OCI-LY7 (cell line): ENCODE results near the gene GCLM. TPM values are rescaled to one million over a fixed set of nuclear protein-coding genes. Genes with fewer than 3 reads are reported as not detected.

Experiments
- BruUV-seq: library from RNA; stranded (reverse); fragments of 400-500 nt; replicated peaks from 2 replicates; lab custom pipeline; 2021; lab: Mats Ljungman, UMichigan
- CTCF ChIA-PET: fragments of 300-600 bp; sonication (Branson Sonifier 250); formaldehyde crosslinking; loops from one replicate; lab custom pipeline; 2022; ENCODE audit warnings: antibody characterized with exemption; ENCODE audit not compliant: unreplicated experiment; lab: Charles Lee
- POLR2A ChIA-PET: fragments of 300-600 bp; sonication (Branson Sonifier 250); formaldehyde crosslinking; loops from one replicate; lab custom pipeline; 2022; ENCODE audit warnings: antibody characterized with exemption; lab: Charles Lee
- DNase-seq: peaks from one replicate; pipeline ENCODE4 v3.0.0-alpha.2; 2015; ENCODE audit warnings: low spot score
- H2AFZ ChIP-seq: fragments of 200-600 bp; sonication (generic), shearing (Covaris generic); 2 replicates; pipeline ENCODE4 v1.6.1; 2014; ENCODE audit warnings: mild to moderate bottlenecking, antibody characterized with exemption, low read length, moderate library complexity
- H3K27ac ChIP-seq: fragments of 200-600 bp; sonication (generic); 2 replicates; pipeline ENCODE4 v1.5.1; 2014; ENCODE audit warnings: mixed run types, low read depth, mild to moderate bottlenecking, moderate library complexity, low read length, inconsistent platforms; ENCODE audit not compliant: poor library complexity, severe bottlenecking
- H3K36me3 ChIP-seq: fragments of 200-600 bp; sonication (generic); 2 replicates; pipeline ENCODE4 v1.6.1; 2014; ENCODE audit warnings: mild to moderate bottlenecking, antibody characterized with exemption, low read length, moderate library complexity, mixed read lengths; ENCODE audit not compliant: insufficient read depth
- H3K4me1 ChIP-seq: fragments of 200-600 bp; sonication (generic); 2 replicates; pipeline ENCODE4 v1.5.1; 2014; ENCODE audit warnings: mild to moderate bottlenecking, low read length; ENCODE audit not compliant: insufficient read depth, poor library complexity, severe bottlenecking
- H3K4me2 ChIP-seq: fragments of 200-600 bp; sonication (generic); 2 replicates; pipeline ENCODE4 v1.6.1; 2014; ENCODE audit warnings: mild to moderate bottlenecking, low read length
- H3K4me3 ChIP-seq: fragments of 200-600 bp; sonication (generic); 2 replicates; pipeline ENCODE4 v1.5.1; 2014; ENCODE audit warnings: mild to moderate bottlenecking, low read depth, low read length; ENCODE audit not compliant: poor library complexity, severe bottlenecking
- H3K79me2 ChIP-seq: fragments of 200-600 bp; sonication (generic); 2 replicates; pipeline ENCODE4 v1.6.1; 2016; ENCODE audit warnings: low read depth, mild to moderate bottlenecking, low read length, moderate library complexity, mixed read lengths; ENCODE audit not compliant: insufficient read depth
- H3K9me2 ChIP-seq: fragments of 200-600 bp; sonication (generic); 2 replicates; pipeline ENCODE4 v1.6.1; 2016; ENCODE audit warnings: mild to moderate bottlenecking, low read length, mixed read lengths; ENCODE audit not compliant: insufficient read depth
- H3K9me3 ChIP-seq: fragments of 200-600 bp; sonication (generic); 2 replicates; pipeline ENCODE4 v1.6.1; 2014; ENCODE audit warnings: mild to moderate bottlenecking, mixed run types, low read length, mixed read lengths
- H4K20me1 ChIP-seq: fragments of 200-600 bp; sonication (generic); 2 replicates; pipeline ENCODE4 v1.6.1; 2014; ENCODE audit warnings: mild to moderate bottlenecking, antibody characterized with exemption, low read length, moderate library complexity, mixed read lengths; ENCODE audit not compliant: insufficient read depth
- EZH2phosphoT487 ChIP-seq: fragments of 200-600 bp; sonication (generic); IDR thresholded peaks from 2 replicates; pipeline ENCODE4 v1.6.1; 2018; ENCODE audit warnings: low read depth, borderline replicate concordance, mild to moderate bottlenecking, mixed run types, antibody characterized with exemption, low read length, moderate library complexity, mixed read lengths
- intact Hi-C: fragments of 100-400 bp; cut with micrococcal nuclease; formaldehyde crosslinking; loops from one replicate; pipeline ENCODE4 v1.10.0; 2022; ENCODE audit not compliant: unreplicated experiment
- total RNA-seq, 2 experiments: library from RNA; depleted of rRNA in 1 of 2; stranded (reverse); fragments of >200 nt in 1 of 2; shearing (Covaris generic) in 1 of 2; gene quantifications; 2 replicates each; pipeline ENCODE4 v1.2.3, GENCODE V29; 2014 to 2022
- TF ChIP-seq, protein P1 (sequence below): fragments of 200-600 bp; sonication (generic); conservative IDR thresholded peaks from 2 replicates; pipeline ENCODE4 v1.5.1; 2014; ENCODE audit warnings: mild to moderate bottlenecking, antibody characterized with exemption, low read length, moderate library complexity, mixed read lengths

The GCLM gene
- total RNA-seq, 2 experiments from 2014 or later = 7.0 to 24.0 TPM

- no TSS peak for BruUV-seq
- Histone ChIP-seq H2AFZ (peak overlapping the region; percentile 90), H3K27ac (no peak overlapping the region), H3K4me3 (peak overlapping the region; percentile 96), H3K9me2 (no peaks in the 10 kb centered on the region), H3K36me3 (no peaks in the 10 kb centered on the region), H3K9me3 (no peaks in the 10 kb centered on the region), H3K4me2 (peak overlapping the region; percentile 84), H4K20me1 (no peaks in the 10 kb centered on the region), H3K4me1 (peaks cover 34% of the 10 kb centered on the region), H3K79me2 (peaks cover 36% of the 10 kb centered on the region)
- POLR2A ChIA-PET = interaction anchor here (0.6 to 1.3 kb wide), 13 partner anchors 13 to 1244 kb away, joined by 3 to 8 read pairs (median 3); no protein-coding TSS in a partner anchor
- DNase-seq = no peak
- CTCF ChIA-PET = interaction anchor here (0.7 kb wide), 1 partner anchor 65 kb away, joined by 3 read pairs; no protein-coding TSS in a partner anchor
- TF ChIP-seq, protein P1, sequence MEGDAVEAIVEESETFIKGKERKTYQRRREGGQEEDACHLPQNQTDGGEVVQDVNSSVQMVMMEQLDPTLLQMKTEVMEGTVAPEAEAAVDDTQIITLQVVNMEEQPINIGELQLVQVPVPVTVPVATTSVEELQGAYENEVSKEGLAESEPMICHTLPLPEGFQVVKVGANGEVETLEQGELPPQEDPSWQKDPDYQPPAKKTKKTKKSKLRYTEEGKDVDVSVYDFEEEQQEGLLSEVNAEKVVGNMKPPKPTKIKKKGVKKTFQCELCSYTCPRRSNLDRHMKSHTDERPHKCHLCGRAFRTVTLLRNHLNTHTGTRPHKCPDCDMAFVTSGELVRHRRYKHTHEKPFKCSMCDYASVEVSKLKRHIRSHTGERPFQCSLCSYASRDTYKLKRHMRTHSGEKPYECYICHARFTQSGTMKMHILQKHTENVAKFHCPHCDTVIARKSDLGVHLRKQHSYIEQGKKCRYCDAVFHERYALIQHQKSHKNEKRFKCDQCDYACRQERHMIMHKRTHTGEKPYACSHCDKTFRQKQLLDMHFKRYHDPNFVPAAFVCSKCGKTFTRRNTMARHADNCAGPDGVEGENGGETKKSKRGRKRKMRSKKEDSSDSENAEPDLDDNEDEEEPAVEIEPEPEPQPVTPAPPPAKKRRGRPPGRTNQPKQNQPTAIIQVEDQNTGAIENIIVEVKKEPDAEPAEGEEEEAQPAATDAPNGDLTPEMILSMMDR = no peak
- no peak for TF ChIP-seq EZH2phosphoT487
- intact Hi-C loops = no loop called here
Observed at GRCh38 chr1:93910305-93910704, 1.1 kb upstream of the GCLM start.

DNA sequence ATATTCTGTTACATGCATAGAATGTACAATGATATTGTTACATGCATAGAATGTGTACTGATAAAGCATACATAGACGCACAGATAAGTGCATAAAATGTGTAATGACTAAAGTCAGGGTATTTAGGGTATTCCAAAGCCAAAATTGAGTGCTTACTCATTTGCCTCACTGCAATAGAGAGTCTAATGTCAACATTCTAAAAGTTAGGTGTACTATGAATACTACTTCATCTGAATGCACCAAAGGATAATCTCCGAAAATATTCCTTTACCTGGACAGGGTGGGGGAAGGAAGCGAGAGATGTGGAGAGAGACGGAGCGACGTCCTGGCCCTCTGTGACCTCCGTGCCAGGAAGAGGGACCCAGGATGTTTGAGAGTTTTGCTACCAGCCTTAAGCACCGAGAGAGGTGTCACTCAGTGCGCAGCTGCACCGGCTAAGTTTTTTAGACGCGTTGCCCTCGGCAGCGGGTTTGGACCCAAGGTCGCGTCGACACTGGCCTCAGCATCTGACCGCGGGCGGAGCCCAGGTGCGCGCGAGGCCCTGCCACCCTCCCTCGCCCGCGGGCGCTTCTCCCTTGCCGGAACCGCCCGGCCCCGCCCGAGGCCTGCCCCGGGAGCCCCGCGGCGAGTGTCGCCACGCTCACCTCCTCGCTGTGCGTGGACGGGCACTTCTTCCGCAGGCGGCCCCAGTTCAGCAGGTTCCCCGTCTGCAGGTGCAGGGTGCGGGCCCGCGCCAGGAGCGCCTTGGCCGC is 660 bp downstream of the GCLM start:
- Histone ChIP-seq H3K4me3 (peak overlapping the region; percentile 96), H3K4me1 (peaks cover 51% of the 10 kb centered on the region), H2AFZ (peak overlapping the region; percentile 90; the same call in 1 of the 2 replicates), H3K79me2 (peaks cover 53% of the 10 kb centered on the region), H3K4me2 (peak overlapping the region; percentile 84), H4K20me1 (no peaks in the 10 kb centered on the region), H3K9me3 (no peaks in the 10 kb centered on the region), H3K9me2 (no peaks in the 10 kb centered on the region), H3K27ac (peak overlapping the region; percentile 39), H3K36me3 (no peaks in the 10 kb centered on the region)
- intact Hi-C loops = loop anchor here (1.0 to 2.0 kb wide), 4 partner anchors 30 to 1610 kb away; partner anchors contain the start of genes ABCD3, DNTTIP2, GLMN and RPAP2
- TF ChIP-seq EZH2phosphoT487 = no peak
- TF ChIP-seq, protein P1 = no peak
- no TSS peak for BruUV-seq
- POLR2A ChIA-PET = interaction anchor here (0.6 kb wide), 1 partner anchor 1172 kb away, joined by 3 read pairs; no protein-coding TSS in a partner anchor
- CTCF ChIA-PET = interaction anchor here (0.6 kb wide), 1 partner anchor 68 kb away, joined by 3 read pairs; no protein-coding TSS in a partner anchor
- DNase-seq = peak; percentile 74
